ENCODE results near the gene ADAMTSL2.

Gene ADAMTSL2

GRCh38 chr9:133536536-133536935 lies 2.0 kb downstream of the ADAMTSL2 start:
- DNase-seq: no peak

GRCh38 chr9:133537257-133537656 lies 2.8 kb downstream of the ADAMTSL2 start:
- DNase-seq: no peak

- DNase-seq: no peak
Observed at GRCh38 chr9:133538176-133538575, 3.7 kb downstream of the ADAMTSL2 start.

GRCh38 chr9:133538851-133539833 lies 4.6 kb downstream of the ADAMTSL2 start:
- DNase-seq: no peak

GRCh38 chr9:133539991-133540697 lies 5.6 kb downstream of the ADAMTSL2 start:
- DNase-seq: no peak

- DNase-seq: no peak
Observed at GRCh38 chr9:133540698-133541025, 6.2 kb downstream of the ADAMTSL2 start.

- no peak for DNase-seq
Observed at GRCh38 chr9:133542002-133542401, 7.5 kb downstream of the ADAMTSL2 start.

- DNase-seq: no peak
Observed at GRCh38 chr9:133543772-133544467, 9.4 kb downstream of the ADAMTSL2 start.

- DNase-seq: no peak
Observed at GRCh38 chr9:133545494-133546286, 11.2 kb downstream of the ADAMTSL2 start.

- no peak for DNase-seq
Observed at GRCh38 chr9:133546287-133546680, 11.8 kb downstream of the ADAMTSL2 start.

GRCh38 chr9:133547116-133547515 lies 12.6 kb downstream of the ADAMTSL2 start:
- no peak for DNase-seq

- DNase-seq: no peak
Observed at GRCh38 chr9:133551446-133551845, 16.9 kb downstream of the ADAMTSL2 start.

- no peak for DNase-seq
Observed at GRCh38 chr9:133552236-133552635, 17.7 kb downstream of the ADAMTSL2 start.

- DNase-seq: no peak
Observed at GRCh38 chr9:133553123-133553522, 18.6 kb downstream of the ADAMTSL2 start.

- no peak for DNase-seq
Observed at GRCh38 chr9:133553973-133554713, 19.6 kb downstream of the ADAMTSL2 start.

GRCh38 chr9:133554729-133555128 lies 20.2 kb downstream of the ADAMTSL2 start:
- DNase-seq: no peak

- no peak for DNase-seq
Observed at GRCh38 chr9:133556354-133556753, 21.9 kb downstream of the ADAMTSL2 start.

- no peak for DNase-seq
Observed at GRCh38 chr9:133557581-133557980, 23.1 kb downstream of the ADAMTSL2 start.

- DNase-seq: no peak
Observed at GRCh38 chr9:133558191-133559126, 24.0 kb downstream of the ADAMTSL2 start.

- no peak for DNase-seq
Observed at GRCh38 chr9:133560311-133560710, 25.8 kb downstream of the ADAMTSL2 start.

- no peak for DNase-seq
Observed at GRCh38 chr9:133560944-133561343, 26.4 kb downstream of the ADAMTSL2 start.
